Aorta (tissue), 5 donors: ENCODE results near the gene TELO2. TPM values are rescaled to one million over a fixed set of nuclear protein-coding genes. Genes with fewer than 3 reads are reported as not detected.

Experiments
- ATAC-seq: fragments of 200-7000 bp; cut with Tn5 transposase; one replicate; pipeline ENCODE4 v1.9.1; 2022; ENCODE audit warnings: moderate library complexity; ENCODE audit not compliant: low FRiP score
- DNase-seq, 2 donors: peaks; one replicate each; pipeline ENCODE4 v3.0.0-alpha.2; 2020
- H3K27ac ChIP-seq, 2 donors: one replicate each; pipeline ENCODE4 v1.5.1; 2013; ENCODE audit warnings: low read length in 2 of 2, mild to moderate bottlenecking in 2 of 2, moderate library complexity in 2 of 2, control low read depth in 1 of 2, inconsistent platforms in 1 of 2, low read depth in 1 of 2
- H3K27me3 ChIP-seq, 2 donors: one replicate each; pipeline ENCODE4 v1.6.1; 2013; ENCODE audit warnings: control low read depth in 1 of 2, low read length in 1 of 2, mild to moderate bottlenecking in 1 of 2, moderate library complexity in 1 of 2; ENCODE audit not compliant: insufficient read depth in 2 of 2, control insufficient read depth in 1 of 2
- H3K36me3 ChIP-seq, 2 donors: one replicate each; pipeline ENCODE4 v1.6.1; 2013; ENCODE audit warnings: control low read depth in 1 of 2, low read length in 1 of 2, mild to moderate bottlenecking in 1 of 2; ENCODE audit not compliant: insufficient read depth in 2 of 2, control insufficient read depth in 1 of 2
- H3K4me1 ChIP-seq, 2 donors: one replicate each; pipeline ENCODE4 v1.6.1; 2013; ENCODE audit warnings: low read length in 2 of 2, control low read depth in 1 of 2, mild to moderate bottlenecking in 1 of 2, moderate library complexity in 1 of 2; ENCODE audit not compliant: insufficient read depth in 2 of 2, control insufficient read depth in 1 of 2
- H3K4me3 ChIP-seq, 2 donors: one replicate each; pipeline ENCODE4 v1.5.1; 2013; ENCODE audit warnings: low read length in 2 of 2, control low read depth in 1 of 2, mild to moderate bottlenecking in 1 of 2
- H3K9me3 ChIP-seq: one replicate; pipeline ENCODE4 v1.6.1; 2013; ENCODE audit warnings: mild to moderate bottlenecking, low read length; ENCODE audit not compliant: control insufficient read depth
- WGBS, 2 donors: extraction: QIAGEN DNeasy Blood & Tissue Kit; methylation state at CpG; one replicate each; pipeline ENCODE4 v1.1.7; 2013; 5-methylcytosine and 5-hydroxymethylcytosine counted together
- intact Hi-C, 2 donors: fragments of 100-400 bp; cut with DNase I; formaldehyde crosslinking; loops; one replicate each; pipeline versions ENCODE4 v1.14.2 to v1.15.0; 2022
- polyA plus RNA-seq, 2 donors: library from polyadenylated mRNA; stranded (reverse); fragments of 200-250 nt; gene quantifications; one replicate each; pipeline ENCODE4 v1.2.3, GENCODE V29; 2013
- total RNA-seq, 2 donors: library from RNA; stranded (reverse); fragmentation: NEBNext Ultra II Directional; extraction: Animal tissue kit (Norgen Biotek cat#: 25700); gene quantifications; one replicate each; pipeline ENCODE4 v1.2.1, GENCODE V29; 2021
- donor health status: healthy with polysubstance abuse.
- donor health status: Bipolar disorder and iron deficiency.
- donor health status: DM: no; HTN: no; CAD: no.
- donor health status: DM: no; HTN: no; CAD: no.
- donor health status: DM: yes; HTN: yes; CAD: no.

Gene TELO2
- total and polyA plus RNA-seq, 4 donors = 8.8 to 52.7 (median 26.9) TPM

GRCh38 chr16:1545044-1546040 lies 52.2 kb downstream of the TELO2 start:
- Histone ChIP-seq H3K36me3 (peaks cover 0 to 3% of the 10 kb centered on the region in 2 donors), H3K27ac (peak overlapping the region; percentile 74 to 77), H3K9me3 (no peaks in the 10 kb centered on the region), H3K27me3 (no peaks in the 10 kb centered on the region), H3K4me1 (peaks cover 0 to 2% of the 10 kb centered on the region in 2 donors), H3K4me3 (no peak overlapping the region)
- intact Hi-C loops = loop anchor here (5.0 kb wide), 3 partner anchors 33 to 67 kb away; partner anchors contain the start of genes TELO2 (in 2 of the 2), CRAMP1 (in 1 of the 2) and IFT140 (in 1 of the 2)
- DNase-seq (no peak), ATAC-seq (peak; percentile 44)
- 10 to 12% methylated on average over 26 of the region's 26 CpGs for WGBS, 2 donors

- Histone ChIP-seq H3K4me1 (peaks cover 0 to 2% of the 10 kb centered on the region in 2 donors), H3K27ac (peak overlapping the region; percentile 4 to 74), H3K36me3 (peaks cover 0 to 3% of the 10 kb centered on the region in 2 donors), H3K27me3 (no peaks in the 10 kb centered on the region), H3K4me3 (no peak overlapping the region), H3K9me3 (no peaks in the 10 kb centered on the region)
- intact Hi-C loops = loop anchor here (5.0 kb wide), 3 partner anchors 34 to 66 kb away; partner anchors contain the start of genes TELO2 (in 2 of the 2), CRAMP1 (in 1 of the 2) and IFT140 (in 1 of the 2)
- ATAC-seq = no peak
- no peak for DNase-seq
- WGBS, 2 donors = 88 to 92% methylated on average over 16 of the region's 16 CpGs
Observed at GRCh38 chr16:1546430-1546829, 53.3 kb downstream of the TELO2 start.

GRCh38 chr16:1548233-1548632 lies 55.1 kb downstream of the TELO2 start:
- Histone ChIP-seq H3K27me3 (no peaks in the 10 kb centered on the region), H3K4me1 (peaks cover 0 to 2% of the 10 kb centered on the region in 2 donors), H3K4me3 (no peak overlapping the region), H3K9me3 (no peaks in the 10 kb centered on the region), H3K27ac (peak overlapping the region in 1 of 2 donors; percentile 12), H3K36me3 (no peaks in the 10 kb centered on the region)
- ATAC-seq (no peak), DNase-seq (no peak)
- intact Hi-C loops = loop anchor here (5.0 kb wide), 3 partner anchors 36 to 64 kb away; partner anchors contain the start of genes TELO2 (in 2 of the 2), CRAMP1 (in 1 of the 2) and IFT140 (in 1 of the 2)
- 5 to 12% methylated on average over 5 of the region's 5 CpGs for WGBS, 2 donors

- Histone ChIP-seq H3K4me1 (peaks cover 0 to 2% of the 10 kb centered on the region in 2 donors), H3K27me3 (no peaks in the 10 kb centered on the region), H3K4me3 (no peak overlapping the region), H3K27ac (peak overlapping the region in 1 of 2 donors; percentile 4), H3K9me3 (no peaks in the 10 kb centered on the region), H3K36me3 (no peaks in the 10 kb centered on the region)
- intact Hi-C loops = loop anchor here (5.0 kb wide), 3 partner anchors 36 to 64 kb away; partner anchors contain the start of genes TELO2 (in 2 of the 2), CRAMP1 (in 1 of the 2) and IFT140 (in 1 of the 2)
- ATAC-seq (no peak), DNase-seq (no peak)
- WGBS, 2 donors = 87% methylated on average over 23 of the region's 23 CpGs
Observed at GRCh38 chr16:1548727-1549126, 55.6 kb downstream of the TELO2 start.

- no peak overlapping the region for H3K4me3 ChIP-seq
- H3K27me3 ChIP-seq = no peaks in the 10 kb centered on the region
- 18 to 37% methylated on average over 8 of the region's 8 CpGs for WGBS, 2 donors
- H3K36me3 ChIP-seq = peaks cover 0 to 5% of the 10 kb centered on the region in 2 donors
- peak overlapping the region in 1 of 2 donors; percentile 76 for H3K27ac ChIP-seq
- no peak for DNase-seq
- intact Hi-C loops = no loop called here
- H3K9me3 ChIP-seq = no peaks in the 10 kb centered on the region
- no peak for ATAC-seq
- H3K4me1 ChIP-seq = peaks cover 0 to 2% of the 10 kb centered on the region in 2 donors
Observed at GRCh38 chr16:1550069-1550468, 56.9 kb downstream of the TELO2 start.

GRCh38 chr16:1550696-1551095 lies 57.5 kb downstream of the TELO2 start:
- Histone ChIP-seq H3K36me3 (peaks cover 0 to 6% of the 10 kb centered on the region in 2 donors), H3K27ac (peak overlapping the region in 1 of 2 donors; percentile 76), H3K9me3 (no peaks in the 10 kb centered on the region), H3K4me1 (peaks cover 0 to 2% of the 10 kb centered on the region in 2 donors), H3K27me3 (no peaks in the 10 kb centered on the region), H3K4me3 (no peak overlapping the region)
- WGBS, 2 donors = 50 to 62% methylated on average over 15 of the region's 15 CpGs
- DNase-seq (peak in 1 of 2 donors; percentile 79), ATAC-seq (peak; percentile 34)
- intact Hi-C loops = no loop called here

- 95% methylated on average over 11 to 12 of the region's 12 CpGs for WGBS, 2 donors
- H3K27ac ChIP-seq = no peak overlapping the region
- peaks cover 0 to 6% of the 10 kb centered on the region in 2 donors for H3K36me3 ChIP-seq
- no peak overlapping the region for H3K4me3 ChIP-seq
- no peaks in the 10 kb centered on the region for H3K9me3 ChIP-seq
- intact Hi-C loops = no loop called here
- ATAC-seq (no peak), DNase-seq (no peak)
- H3K27me3 ChIP-seq = no peaks in the 10 kb centered on the region
- H3K4me1 ChIP-seq = no peaks in the 10 kb centered on the region
Observed at GRCh38 chr16:1551166-1551565, 58.0 kb downstream of the TELO2 start.

GRCh38 chr16:1552129-1552528 lies 59.0 kb downstream of the TELO2 start:
- Histone ChIP-seq H3K27ac (no peak overlapping the region), H3K36me3 (peaks cover 0 to 6% of the 10 kb centered on the region in 2 donors)

More at GRCh38 chr16:1552129-1552528, 59.0 kb downstream of the TELO2 start:
- Histone ChIP-seq H3K27me3 (no peaks in the 10 kb centered on the region), H3K9me3 (no peaks in the 10 kb centered on the region), H3K4me3 (no peak overlapping the region), H3K4me1 (no peaks in the 10 kb centered on the region)
- ATAC-seq (no peak), DNase-seq (no peak)
- intact Hi-C loops = no loop called here
- 91 to 95% methylated on average over 15 of the region's 15 CpGs for WGBS, 2 donors
